NCI-H2029 (cell line): ENCODE measurements around the gene CDO1.

ENCODE experiments used
- DNase-seq: peaks from one replicate; lab custom pipeline; 2025; lab: John Stamatoyannopoulos, UW

The CDO1 gene

DNA sequence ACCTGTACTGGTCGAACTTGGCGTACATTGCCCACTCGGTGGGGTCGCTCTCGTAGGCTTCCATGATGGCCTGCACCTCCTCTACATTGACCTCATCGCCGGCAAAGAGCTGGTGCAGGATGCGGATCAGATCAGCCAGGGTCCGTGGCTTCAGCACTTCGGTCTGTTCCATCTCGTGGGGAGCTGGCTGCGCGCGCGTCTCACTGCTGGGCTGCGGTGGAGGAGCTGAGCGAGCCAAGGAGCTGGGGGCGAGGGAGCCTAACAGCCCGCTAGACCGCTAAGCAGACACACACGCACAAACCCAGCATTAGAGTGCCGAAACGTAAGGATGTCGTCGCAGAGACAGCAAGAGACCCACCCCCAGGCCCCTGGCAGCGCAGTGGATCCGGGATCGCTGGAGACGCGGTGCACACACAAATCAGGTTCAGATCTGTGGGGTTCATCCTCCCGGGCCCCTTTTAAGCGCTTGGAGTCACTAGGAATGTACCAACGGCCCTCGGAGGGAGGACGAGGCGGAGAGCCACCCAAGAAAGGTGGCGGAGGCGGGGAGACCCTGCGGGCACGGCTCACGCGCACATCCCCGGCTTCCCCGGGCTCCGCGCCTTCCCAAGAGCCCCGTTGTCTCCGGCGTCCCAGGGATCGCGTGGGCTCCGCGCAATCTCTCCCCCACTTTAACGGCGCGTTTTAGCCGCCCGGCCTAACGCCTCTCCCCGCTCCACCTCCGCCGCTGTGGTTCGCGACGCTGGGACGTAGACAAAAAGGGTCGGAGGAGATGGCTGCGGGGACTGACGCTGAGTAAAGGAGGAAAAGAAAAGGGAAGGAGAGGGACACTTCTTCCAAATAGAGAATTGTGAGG is at the start of gene CDO1:
CDO1 (minus strand) TSS at position 434 of the 856 bp plus-strand sequence; CDS start at position 172, 262 bp downstream.
- no peak for DNase-seq

DNA sequence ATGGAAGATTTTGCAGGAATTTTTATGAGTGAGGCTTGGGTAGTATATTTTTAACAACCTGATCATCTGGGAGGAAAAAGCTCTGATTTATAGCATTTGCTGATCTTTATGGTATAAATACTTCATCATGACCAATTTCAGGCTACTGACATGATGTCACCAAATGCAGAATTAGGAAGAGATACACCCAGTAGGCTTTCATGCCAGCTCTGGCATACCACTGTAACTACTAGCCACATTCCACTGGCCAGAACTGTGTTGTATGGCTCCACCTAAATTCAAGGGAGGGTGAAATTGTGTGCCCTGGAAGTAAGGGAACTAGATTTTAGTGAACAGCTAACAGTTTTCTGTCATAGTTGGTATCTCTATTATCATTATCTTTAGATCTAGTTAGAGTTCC is 42.9 kb upstream of the CDO1 start:
- DNase-seq = no peak

DNA sequence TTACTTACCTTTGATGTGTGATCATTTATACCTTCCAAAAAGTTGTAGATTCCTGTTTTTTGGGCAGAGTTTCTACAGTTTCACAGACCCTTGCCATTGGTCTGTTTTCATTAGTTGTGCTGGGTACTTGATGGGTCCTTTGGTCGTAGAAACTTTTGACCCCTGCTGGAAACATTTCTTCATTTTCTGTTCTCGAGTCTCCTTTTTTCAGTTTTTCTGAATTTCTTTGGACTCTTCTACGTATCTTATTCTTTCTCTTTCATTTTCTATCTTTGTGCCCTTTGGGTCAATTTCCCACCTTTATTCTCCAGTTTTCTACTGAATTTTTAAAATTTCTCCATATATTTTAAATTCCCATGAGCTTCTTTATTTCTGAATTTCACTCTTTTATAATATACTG is 41.9 kb upstream of the CDO1 start:
- no peak for DNase-seq

DNA sequence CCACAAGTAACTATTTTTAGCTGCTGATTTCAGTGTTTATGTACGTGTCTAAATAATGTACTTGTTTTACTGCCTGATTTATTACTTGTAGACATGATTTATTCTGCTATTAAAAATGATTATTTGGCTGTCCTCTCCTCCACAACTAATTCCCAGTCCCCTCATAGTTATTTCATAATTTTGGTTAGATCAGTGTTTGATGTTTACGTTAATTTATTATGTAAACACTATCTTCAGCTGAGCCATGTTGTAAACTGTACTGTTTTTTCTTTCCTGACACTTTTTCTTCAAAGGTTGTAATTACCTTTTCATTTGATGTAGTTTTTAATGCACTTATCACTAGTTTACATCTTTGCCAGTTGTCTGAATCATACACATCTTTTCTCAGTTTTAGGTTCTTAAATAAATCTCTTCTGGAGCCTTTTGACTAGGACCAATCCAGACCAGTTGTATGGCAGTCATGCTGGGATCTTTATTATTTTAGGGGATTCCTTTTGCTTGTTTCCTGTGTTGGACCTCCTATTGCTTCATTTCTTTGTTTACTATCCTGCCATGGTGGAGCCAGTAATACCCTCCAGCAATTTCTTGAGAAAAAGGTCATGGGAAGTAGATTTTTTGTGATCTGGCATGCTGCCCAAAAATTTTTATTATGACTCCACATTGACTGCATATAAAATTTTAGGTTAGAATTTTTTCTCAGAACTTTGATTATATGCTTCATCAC is 41.3 kb upstream of the CDO1 start:
- DNase-seq = no peak

DNA sequence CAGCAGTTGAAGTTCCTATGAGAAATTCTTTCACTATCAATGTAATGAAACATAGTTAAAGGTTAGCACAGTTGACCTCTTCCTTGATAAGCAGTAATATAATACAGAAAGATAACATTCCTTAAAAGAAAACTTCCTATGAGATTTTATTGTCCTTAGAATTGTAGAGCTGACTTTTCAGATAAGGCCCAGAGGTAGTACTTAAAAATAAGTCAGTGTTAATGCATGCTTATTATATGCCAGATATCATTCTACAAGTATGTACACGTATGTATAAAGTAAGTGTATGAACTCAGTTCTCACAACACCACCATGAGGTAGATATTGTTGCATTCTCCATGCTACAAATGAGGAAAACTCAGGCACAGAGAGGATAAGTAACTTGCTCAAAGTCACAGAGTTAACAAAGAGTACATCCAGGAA is 40.6 kb upstream of the CDO1 start:
- DNase-seq = no peak

DNA sequence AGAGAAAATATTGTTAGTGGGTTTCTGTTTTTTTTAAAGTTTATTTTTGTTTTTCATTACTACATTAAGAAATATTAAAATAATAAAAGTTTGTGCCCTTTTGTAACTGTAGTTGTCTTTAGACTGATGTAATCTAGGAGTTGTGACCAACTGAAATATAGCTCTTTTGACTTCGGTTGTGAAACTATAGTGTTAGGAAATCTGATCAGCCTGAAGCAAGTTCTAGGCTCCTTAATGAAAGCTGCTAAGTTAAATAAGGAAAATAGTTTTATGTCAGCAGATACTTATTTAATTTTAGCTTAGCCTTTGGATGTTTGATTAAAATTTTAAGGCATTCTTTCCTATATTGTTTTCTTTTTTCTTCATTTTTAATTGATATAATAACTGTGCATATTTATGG is 39.5 kb upstream of the CDO1 start:
- no peak for DNase-seq

DNA sequence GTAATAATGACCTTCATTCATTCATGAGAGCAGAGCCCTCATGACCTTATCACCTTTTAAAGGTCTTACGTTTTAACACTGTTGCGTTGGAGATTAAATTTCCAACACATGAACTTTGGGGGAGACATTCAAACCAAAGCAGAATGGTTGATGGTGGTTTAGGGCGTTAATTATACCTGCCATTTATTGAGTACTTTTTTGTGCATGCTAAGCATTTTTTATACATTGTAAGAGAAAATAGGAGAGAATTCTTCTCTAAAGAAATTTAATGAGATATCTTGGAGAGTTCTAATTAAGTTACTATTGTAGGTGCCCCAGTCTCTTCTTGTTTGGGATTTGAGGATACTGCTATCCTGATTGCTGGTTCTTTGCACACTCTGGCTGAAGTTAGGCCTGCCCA is 37.7 kb upstream of the CDO1 start:
- no peak for DNase-seq

DNA sequence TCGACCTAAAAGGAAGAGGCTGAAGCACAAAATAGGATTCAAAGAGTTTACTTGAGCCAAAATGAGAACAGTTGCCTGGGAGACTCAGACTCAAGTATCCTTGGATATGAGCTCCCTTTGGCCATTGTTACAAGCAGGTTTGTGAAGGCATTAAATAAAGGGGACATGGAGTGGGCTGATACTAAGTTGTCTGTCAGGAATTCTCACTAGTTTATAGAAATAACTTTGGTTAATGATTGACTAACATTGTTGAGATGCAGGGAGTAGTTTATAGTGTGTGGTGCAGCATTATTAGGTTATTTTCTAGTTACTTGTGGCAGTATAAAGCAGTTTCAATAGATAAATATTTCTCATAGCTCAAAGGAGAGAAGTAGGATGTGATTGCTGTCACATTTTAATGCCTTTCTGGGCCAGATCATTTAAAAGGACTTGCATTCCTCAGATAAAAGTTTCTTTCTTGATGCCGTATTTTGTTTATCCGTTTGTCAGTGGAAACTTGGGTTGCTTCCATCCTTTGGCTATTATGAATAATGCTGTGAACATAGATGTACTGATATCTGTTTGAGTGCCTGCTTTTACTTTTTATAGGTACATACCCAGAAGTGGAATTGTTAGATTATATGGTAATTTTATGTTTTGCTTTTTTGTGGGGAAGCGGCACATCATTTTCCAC is 34.4 kb upstream of the CDO1 start:
- DNase-seq = no peak

DNA sequence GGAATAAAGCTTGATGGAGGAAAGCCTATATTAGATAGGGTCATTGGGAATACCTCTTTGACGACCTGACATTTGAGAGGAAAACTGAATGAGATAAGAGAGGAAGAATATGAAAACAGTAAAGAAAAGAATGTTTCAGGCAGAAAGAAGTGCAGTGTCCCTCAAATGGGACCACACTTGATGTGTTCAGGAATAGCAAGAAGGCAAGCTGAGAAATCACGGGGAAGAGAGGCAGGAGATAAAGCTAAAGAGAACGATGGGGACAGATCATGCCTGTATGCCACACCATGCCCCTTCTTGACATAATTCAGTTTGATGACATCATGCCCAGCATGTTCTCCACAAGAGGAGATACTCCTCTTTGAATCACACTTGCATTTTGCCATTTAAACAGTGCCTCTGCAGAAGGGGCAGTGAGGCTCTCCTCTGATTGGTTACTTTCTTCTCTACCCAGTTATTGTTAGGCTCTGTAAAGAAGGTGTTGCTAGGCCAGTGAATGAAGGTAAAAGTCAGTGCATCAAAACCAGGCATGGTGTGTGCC is 32.9 kb upstream of the CDO1 start:
- DNase-seq = no peak

DNA sequence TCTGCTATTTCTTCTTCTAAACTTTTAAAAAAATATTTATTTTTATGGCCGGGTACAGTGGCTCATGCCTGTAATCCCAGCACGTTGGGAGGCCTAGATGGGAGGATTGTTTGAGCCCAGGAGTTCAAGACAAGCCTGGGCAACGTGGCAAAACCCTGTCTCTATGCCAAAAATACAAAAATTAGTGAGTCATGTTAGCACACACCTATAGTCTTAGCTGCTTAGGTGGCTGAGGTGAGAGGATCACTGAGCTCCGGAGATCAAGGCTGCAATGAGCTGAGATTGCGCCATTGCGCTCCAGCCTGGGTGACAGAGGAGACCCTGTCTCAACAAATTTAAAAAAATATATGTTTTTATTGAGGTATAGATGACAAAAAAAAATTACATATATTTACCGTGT is 30.8 kb upstream of the CDO1 start:
- DNase-seq = no peak

DNA sequence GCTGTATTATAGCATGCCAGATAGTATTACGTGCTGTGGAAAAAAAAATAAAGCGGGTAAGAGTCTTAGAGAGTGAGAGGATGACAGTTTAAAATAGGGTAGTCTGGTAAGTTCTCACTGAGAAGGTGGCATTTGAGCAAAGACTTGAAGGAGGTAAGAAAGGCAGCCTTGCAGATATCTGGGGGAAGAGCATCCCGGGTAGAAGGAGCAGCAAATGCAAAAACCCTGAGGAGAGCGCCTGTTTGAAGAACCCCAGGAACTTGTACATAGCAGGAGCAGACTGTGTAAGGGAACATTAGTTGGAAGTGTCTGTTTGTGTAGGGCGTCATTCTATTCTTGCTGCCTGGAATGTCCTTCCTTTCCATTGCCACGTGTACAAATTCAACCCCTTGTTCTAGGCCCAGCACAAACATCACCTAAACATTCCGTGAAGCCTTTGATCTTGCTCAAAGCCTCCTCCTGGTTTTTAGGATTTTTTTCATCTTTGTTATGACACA is 27.9 kb upstream of the CDO1 start:
- DNase-seq = no peak

DNA sequence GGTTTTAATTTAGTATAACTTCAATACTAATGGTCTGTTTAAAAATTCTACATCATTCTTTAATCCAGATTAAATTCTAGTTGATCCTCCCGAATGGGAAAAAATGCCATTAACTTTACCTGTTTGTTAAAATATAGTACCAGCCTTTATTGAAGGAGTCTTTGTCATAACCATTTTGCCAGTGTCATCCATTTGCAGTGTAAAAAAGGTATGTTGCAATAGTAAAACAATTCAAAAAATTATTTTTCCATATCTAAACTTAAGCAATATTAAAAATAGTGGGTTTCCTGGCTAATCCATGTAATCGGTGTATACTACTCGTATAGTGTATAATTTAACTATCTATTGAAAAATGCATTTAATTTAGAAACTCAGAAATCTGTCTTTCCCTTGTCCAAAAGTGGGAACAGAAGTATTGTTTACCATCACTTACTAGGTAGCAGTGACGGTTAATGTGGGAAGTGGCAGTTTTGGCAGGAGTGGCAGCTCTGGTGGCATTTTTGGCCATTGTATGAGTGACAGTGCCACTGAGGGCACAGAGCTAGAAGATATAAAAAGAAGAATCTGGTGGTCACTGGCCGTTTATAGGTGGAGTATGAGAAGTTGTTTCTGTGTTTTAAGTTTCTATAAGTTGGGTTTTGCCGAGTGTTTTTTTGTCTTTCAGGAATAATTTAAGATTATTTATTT is 27.1 kb upstream of the CDO1 start:
- DNase-seq = no peak

DNA sequence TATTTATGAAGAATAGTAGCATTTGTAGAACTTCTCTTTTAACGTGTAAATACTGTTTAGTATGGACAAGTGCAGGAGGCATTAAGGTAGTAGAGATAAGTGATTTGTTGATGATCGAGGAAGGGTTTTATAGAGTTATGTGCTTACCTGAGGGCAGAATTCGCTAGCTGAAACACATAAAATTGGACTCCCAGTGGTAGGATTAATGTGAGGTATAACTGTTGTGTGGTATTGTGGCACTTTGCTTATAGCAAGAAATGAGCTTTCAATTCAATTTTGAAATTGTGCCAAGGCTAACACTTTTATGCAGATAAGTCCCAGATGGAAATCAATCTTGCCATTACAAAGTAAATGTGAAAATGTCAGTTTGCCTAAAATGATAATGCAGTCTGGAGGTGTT is 26.5 kb upstream of the CDO1 start:
- no peak for DNase-seq

DNA sequence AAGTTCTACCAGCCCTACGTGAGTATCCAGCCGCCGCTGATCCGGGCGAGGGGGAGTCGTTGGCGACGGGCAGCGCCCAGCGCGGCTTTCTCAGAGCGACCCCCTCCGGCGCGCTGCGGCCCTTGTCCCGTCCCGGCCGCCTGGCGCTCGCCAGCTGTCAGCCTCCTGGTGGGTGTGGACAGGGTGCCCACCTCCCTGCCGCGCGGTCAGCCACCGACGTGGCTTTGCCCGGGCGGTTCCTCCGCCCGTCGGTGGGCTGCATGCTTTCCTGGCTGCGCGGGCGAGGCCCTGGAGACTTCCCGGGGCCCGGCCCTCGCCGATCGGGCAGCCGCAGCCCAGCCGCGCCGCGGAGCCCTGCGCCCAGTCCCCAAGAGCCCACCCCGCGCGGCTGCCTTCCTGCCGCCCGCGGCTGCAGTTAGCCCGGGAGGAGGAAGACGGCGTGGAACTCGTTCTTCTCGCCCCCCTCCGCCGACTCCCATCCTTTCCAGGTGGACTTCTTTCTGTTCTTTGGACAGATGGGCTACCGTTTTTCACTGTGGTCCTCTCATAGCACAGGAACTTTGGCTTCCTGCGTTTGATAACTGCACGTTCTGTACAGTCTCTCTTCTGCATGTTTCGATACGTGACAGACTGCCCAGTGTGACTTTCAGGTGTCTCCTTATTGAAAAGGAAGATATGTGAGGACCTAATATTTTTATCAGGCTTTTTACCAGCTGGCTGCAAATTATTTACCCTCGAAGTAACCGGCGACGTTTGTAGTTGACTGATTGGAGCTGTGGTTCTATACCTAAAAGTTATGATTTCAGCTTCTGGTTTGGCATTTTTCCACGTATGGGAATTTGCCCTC is 25.9 kb upstream of the CDO1 start:
- peak; percentile 60 for DNase-seq

DNA sequence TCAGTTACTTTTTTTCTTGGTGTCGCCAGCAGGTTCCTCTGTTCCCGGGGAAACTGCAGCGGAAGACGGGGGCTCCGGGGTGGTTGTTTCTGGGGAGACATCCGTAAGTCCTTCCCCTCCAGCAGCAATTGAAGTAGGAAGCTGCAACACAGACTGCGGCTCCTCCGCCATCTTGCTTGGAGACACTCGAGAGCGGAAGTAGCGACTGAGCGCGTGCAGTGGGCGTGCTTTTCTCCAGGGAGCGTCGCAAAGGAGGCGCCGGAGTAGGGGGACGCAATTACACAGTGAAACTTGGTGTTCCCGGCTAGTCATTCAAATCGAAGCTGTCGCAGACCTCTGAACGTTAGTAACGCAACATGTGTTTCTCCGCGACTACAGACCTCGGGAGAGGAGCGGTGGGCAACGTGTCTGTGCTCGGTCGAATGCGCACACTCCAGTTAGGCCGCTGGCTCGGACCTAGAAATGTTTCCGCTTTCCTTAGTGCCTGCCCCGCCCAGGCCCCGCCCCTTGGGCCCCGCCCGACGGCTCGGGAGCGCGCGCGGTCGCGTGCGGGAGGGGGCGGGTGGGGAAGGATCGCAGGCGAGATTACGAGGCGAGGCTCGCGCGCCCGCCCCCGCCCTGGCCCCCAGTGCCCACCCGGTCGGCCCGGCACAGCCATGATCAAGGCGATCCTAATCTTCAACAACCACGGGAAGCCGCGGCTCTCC is 25.1 kb upstream of the CDO1 start, which contains the start of the genes AP3S1 and ATG12:
AP3S1 (plus strand) TSS at position 554 of the 707 bp plus-strand sequence; CDS start at position 657, 103 bp downstream.
ATG12 (minus strand) TSS at position 184 of the 707 bp plus-strand sequence; CDS start at position 171, 13 bp downstream.
- peak; percentile 89 for DNase-seq

DNA sequence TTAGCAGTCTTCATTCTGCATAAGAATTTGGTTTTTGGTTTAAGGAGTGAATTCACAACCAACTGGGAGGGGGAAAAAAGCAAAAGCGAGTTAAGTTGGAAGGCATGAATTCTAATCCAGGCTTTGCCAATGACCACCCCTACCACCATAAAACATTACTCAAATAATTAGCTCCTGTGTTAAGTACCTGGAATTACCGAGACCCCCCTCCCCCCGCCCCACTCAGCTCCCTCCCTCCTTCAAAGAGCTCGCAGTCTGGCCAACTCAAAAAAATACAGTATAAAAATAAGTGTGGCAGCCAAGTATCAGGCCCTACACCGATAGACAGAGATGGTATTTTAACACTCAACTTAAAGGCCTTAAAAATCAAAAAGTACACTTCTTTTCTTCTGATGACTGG is 24.4 kb upstream of the CDO1 start:
- DNase-seq = no peak

DNA sequence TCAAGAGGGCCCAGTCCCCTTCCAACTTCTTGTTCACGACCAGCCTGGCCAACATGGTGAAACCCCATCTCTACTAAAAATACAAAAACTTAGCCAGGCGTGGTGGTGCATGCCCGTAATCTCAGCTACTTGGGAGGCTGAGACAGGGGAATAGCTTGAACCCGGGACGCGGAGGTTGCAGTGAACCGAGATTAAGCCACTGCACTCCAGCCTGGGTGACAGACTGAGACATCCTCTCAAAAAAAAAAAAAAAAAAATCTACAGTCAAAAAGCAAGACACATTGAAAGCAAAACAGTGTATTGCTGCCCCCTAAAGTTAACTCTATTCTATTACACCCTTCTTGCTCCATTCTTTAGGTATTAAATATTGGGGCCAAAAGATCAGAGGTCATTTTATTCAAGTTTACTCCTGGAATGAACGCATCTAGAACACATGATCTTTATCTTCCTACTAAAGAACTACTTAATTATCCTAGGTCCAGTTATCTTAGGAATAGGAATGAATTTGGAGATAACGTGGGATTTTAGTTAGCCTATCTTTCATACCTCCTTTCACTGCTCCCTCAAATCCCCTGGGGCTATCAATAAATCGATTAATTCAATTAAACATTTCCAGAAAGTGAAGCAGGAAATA is 22.5 kb upstream of the CDO1 start:
- DNase-seq = peak; percentile 14

DNA sequence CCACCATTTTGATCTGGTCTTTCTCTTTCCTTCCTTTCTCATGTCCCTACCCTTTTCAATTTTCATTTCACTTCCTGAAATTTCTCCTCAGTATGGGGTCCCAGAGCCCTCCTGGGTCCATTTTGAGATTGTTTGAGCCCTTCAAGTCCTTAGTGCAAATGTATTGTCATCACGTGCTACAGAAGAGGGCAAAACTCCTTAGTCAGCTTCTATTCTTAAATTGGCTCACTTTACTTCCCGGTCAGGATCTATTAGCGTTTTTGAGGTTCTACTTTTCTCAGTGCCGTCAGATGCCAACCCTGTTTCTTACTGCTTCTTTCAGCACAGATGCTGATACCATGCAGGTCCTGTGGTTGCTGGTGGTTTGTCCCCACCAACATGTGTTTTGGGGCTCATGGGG is 19.0 kb upstream of the CDO1 start:
- DNase-seq = no peak

DNA sequence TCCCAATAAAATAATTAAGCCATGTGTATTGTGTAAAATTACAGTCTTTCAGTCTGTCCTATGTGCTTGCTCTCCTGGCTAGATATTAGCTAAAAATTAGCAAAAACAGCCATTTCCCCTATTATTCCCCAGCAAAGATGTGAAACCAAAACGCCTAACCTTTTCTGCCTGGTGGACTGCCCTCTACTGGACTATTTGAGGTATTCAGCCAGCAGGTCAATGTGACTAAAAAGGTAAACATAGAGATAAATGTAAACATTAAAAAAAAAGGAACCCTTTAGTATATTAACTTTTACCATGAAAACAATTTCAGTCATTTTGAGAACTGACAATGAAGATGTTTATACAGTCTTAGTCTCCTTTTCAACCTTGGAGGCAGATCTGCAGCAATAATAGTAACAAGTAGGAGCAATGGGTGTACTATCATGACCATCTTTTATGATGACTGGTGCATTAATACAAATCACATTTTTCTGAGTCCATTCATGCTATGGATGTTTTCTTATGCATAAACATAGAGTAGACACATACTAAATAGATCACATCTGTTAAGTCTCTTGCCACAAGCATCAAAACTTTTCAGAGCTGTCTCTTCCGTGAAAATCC is 14.8 kb upstream of the CDO1 start:
- peak; percentile 9 for DNase-seq
